ENCODE data around the gene TMEM91.

- no peak for TF ChIP-seq POLR2A (IDR thresholded peaks at IDR 0.05)
- TF ChIP-seq CTCF (IDR thresholded peaks at IDR 0.05): no peak
Measured at GRCh38 chr19:41407271-41407670, 30.9 kb downstream of the TMEM91 start.

Data from ovary (tissue), 3 donors.